Measurements from ENCODE around the gene C4orf46.
A peak's percentile ranks its signal among the peaks of the same experiment; 100 is the strongest.

DNA sequence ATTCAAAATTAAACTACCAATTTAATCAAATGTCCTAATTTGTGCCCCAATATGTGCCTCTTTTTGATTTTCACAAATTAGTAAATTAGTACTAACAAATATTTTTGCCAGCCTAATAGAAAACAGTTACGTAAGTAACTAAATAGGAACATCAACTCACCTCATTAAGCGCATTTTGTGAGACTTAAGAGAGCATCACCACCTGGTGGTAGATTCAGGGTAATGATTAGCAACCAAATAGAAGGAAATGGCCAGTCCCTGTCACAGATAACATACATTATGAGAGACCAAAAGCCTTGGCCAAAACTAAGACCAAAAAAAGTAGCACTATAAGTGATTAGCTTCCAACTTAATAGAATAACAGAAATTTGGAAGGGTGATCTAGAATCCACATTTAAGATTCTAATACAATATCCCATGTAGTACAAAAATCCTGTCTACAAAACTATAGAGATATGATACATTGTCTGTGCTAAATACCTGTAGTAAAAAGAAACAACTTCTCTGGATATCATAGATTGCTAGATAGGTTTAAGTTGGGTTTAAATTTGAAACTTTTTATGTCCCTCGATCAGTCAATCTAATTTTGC lies 46.7 kb downstream of the C4orf46 start:
- TF ChIP-seq, protein P1, sequence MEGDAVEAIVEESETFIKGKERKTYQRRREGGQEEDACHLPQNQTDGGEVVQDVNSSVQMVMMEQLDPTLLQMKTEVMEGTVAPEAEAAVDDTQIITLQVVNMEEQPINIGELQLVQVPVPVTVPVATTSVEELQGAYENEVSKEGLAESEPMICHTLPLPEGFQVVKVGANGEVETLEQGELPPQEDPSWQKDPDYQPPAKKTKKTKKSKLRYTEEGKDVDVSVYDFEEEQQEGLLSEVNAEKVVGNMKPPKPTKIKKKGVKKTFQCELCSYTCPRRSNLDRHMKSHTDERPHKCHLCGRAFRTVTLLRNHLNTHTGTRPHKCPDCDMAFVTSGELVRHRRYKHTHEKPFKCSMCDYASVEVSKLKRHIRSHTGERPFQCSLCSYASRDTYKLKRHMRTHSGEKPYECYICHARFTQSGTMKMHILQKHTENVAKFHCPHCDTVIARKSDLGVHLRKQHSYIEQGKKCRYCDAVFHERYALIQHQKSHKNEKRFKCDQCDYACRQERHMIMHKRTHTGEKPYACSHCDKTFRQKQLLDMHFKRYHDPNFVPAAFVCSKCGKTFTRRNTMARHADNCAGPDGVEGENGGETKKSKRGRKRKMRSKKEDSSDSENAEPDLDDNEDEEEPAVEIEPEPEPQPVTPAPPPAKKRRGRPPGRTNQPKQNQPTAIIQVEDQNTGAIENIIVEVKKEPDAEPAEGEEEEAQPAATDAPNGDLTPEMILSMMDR (IDR thresholded peaks at IDR 0.05): peak; percentile 83
- TF ChIP-seq ZFX (IDR thresholded peaks at IDR 0.05; ENCODE audit: borderline replicate concordance): no peak
